Endothelial cell of hepatic sinusoid (primary cell): Measurements from ENCODE around the gene SIRT7.

Experiments used
- in situ Hi-C: cut with HindIII; loops from 2 replicates; pipeline ENCODE4 v1.10.0; 2017; ENCODE audit warnings: low sequenced_read_pairs

The SIRT7 gene

DNA sequence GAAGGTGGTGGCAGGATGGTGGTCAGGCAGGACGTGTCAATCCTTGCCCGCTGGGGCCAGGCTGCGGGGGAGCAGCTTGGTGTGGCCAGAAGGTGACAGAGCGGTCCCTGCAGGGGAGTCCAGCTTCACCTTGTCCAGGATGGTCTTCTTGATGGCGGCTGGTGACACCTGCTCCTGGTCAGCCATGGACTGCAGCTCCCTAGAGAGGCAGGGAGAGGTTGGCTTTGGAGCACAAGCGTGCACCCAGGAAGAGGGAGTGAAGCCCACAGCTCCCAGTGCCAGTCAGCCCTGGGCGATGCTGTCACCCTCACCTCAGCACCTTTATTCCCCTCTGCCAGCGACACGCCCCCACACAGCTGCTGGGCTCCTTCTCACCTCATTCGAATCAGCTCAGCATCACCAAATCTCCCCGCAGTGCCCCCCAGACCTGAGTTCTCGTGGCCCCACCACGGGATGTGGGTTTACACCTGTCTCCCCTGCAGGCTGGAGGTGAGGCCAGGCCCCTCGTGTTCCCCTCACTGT, 15.3 kb upstream of the SIRT7 start:
- in situ Hi-C loops = no loop called here

DNA sequence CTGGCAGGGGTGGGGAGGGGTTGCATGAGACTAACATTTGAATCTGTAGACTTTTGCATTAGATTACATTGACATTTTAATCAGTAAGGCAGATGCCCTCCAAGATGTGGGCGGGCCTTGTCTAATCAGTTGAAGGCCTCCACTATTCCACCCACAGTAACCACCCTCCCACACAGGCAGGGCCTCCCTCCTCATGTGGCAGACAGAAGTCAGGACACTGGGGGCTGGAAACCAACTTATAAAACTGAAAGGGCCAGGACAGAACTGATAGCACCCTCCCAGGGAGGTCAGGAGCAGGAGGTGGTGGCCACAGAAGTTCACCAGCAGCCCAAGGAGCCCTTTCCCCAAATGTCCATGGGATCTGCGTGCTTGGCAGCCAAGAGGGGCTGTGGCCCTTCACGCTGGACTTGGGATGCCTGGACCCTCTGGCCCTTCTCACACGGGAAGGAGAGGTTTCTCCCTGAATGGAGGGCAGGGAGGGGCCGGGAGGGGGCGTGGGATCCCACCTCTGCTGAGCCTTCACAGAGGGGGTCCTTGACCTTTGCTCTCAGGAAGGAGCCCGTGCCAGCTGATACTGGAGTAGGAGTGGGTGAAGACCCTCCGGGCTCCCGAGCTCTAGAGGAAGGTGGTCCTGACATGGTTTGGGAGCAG, 14.5 kb upstream of the SIRT7 start:
- in situ Hi-C loops = no loop called here

DNA sequence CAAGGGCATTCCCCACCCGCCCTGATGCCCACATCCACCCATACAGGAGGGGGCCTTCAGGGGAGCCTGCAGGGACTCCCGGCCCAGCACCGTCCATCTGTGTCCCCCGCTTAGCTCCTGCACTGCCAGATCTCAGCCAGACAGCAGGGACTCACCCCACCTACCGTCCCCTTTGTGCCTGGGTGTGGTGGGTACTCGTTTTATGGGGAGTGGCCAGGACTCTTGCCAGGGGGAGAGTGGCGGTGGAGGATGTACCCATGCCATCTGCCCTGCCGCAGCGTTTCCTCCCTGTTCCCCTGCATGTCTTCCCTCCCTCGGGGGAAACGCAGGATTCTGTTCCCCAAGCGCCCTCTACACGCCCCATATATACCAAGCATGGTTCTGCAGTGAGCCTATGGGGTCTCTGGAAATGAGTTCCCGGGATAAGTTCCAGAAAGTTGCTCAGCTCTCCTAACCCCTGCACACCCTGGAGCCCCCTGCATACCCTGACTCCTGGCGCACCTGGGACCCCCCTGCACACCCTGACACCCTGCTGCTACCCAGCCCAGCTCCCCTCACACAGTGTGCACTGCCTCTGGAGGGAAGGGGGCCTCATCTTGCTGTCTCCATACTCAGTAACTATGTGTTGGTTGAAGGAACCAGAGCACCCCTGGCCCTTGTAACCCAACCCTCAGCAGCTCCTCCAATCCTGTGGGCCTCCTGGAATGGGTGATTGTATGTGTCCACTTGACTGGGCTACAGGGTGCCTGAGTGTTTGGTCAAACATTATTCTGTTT, 13.8 kb upstream of the SIRT7 start:
- in situ Hi-C loops = no loop called here

DNA sequence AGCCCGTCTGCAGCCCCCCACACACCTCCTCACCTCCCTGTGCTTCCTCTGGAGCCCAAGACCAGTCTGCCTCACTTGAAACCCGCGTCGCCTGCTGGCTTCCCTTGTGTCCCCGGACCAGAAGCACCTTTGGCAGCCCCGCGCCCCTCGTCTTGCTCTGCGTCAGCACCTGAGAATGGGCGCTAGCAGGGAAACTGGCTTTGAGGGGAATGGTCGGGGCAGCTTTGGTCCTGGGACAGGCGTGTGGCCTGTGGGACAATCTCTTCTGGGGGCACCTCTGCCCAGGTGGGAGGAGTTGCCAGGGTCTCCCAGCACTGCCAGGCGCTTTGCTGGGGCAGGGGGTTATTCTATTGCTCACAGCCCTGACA, 13.2 kb upstream of the SIRT7 start:
- in situ Hi-C loops = no loop called here

DNA sequence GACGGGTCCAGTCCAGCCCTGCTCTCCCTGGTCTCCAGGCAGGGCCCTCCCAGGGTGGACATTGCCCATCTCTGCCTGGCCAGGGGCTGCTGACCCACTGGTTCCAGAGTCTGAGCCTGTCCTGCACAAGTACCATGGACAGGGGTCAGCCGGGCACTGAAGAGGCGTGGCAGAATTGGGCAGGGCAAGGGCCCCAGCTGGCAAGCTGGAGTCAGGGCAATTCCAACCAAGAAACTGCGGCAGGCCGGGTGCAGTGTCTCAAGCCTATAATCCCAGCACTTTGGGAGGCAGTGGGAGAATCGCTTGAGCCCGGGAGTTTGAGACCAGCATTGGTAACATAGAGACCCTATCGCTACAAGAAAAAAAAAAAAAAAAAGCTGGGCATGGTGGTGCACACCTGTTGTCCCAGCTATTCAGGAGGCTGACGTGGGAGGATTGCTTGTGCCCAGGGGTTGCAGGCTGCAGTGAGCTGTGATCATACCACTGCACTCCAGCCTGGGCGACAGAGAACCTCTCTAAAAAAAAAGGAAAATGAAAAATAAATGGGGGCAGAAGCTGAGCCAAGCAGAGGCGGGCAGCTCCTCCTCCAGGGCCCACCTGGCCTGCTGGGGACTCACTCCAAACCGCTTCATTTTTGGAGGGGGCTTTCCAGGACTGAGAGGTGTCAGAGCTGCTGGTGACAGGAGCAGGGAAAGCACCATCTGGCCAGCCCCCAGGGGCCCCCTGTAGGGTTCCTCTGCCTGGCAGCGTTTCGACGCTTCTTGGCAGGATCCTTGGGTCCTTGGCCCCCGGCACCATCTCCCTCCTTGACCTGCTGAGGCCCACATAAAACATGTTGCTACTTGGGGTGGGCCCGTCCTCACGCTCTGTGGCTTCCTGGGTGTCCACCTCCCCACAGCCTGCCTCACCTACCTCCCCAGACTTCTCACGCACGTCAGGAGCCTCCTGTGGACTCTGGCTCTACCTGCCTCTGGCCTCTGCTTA, 12.5 kb upstream of the SIRT7 start:
- in situ Hi-C loops = no loop called here

DNA sequence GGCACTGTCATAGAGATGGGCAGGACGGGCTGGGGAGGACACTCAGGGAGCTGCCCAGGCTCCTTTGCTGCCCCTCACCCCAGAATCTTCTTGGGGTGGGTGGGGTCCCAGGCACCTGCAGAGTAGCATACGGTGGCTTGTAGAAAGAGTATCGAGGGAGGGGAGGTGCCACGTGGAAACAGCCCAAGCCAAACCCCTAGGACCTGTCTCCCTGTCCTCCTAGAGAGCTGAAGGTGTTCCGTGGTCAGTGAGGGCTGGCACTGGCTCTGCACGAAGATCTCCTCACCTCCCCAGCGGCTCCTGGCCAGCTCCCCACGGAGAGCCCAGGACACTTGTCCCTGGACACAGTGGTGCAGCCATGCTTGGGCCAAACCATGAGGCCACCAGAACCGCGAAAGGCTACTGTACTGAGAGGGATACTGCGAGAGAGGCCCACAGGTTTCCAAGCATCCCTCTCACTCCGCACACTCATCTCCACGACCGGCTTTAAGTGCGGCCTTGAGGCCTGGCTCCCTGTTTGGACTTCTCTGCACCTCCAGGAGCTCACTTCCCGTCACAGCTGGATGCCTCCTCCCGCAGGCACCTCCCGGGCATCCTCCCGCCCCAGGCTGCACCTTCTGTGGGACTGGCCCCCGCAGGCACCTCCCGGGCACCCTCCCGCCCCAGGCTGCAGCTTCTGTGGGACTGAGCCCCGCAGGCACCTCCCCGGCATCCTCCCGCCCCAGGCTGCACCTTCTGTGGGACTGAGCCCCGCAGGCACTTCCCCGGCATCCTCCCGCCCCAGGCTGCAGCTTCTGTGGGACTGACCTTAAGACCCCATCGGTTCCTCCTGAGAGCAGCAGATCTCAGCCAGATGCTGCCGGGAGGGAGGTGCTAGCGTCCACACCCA, 11.5 kb upstream of the SIRT7 start:
- in situ Hi-C loops = no loop called here

DNA sequence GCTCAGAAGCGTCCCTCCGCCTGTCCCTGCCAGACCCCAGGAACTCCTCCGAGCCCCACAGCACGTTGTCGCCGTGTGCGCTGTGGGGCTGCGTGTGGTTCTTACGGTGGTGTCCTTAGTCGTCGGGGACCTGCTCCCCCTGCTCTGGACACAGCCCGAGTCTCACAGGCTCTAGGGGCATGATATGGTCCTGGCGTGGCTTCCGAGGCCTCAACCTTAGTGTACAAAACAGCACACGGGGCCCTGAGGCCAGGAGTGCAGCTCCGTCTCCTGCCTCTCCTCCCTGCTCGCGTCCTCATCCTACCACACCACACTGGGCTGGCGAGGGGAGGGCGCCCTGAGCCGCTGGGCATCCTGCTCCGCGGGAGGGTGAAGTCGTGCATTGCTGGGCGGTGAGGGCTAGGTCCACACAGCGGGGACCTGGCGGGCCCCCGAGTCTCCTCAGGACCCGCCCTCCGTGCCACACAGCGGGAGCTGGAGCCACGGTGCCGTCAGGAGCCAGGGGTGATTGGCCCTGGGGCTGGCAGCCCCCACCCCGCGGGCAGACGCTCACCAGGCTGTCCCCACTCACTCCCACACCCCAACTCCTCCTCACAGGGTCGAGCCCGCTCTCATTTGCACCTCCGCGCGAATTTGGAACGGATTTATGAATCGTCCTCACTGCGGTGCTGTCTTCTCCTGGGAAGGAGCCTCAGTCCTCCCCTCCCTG, 10.7 kb upstream of the SIRT7 start:
- in situ Hi-C loops = no loop called here

DNA sequence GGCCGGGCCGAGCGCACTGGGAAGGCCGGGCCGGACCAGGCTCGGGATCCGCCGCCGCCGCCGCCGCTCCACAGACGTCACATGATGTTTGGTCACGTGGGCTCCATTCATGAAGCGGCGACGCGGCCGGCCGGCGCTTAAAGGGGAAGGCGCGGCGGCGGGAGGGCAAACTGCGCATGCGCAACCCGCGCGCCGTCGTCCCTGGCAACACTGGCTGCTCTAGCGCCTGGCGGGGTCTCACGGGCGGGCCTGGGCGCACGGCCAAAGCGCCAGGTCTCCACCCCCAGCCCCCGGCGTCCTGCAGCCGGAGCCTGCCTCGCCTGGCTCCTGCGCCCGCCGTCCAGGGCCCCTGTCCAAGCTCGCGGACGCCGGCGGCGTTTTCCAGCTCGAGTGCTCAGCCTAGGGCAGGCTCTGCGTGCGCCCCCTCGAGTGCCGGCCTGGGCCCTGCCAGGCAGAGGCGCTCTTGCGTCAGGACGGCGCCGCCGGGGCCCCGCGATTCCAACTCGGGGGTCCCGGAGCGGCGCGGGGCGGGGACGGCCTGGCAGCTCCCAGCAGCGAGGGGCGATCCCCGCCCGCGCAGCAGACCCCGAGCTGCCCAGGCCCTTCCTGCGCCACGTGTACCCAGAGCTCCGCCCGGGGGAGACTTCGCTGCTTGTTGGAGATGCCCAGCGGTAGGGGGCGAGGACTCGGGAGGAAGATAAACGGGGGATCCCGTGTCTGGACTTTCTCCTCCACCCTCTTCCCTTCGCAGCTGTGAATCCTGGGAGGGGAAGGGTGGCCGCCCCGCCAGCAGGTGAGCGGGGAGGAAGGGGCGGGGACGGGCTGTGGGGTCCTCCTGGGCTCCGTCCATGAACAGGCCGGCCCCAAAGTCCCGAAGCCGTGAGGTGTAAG, 9.9 kb upstream of the SIRT7 start, which contains the start of gene MAFG:
Gene MAFG, minus strand, starts transcription at position 83 of the 891 bp plus-strand sequence. CDS start 4,550 bp downstream, outside the sequence.
- in situ Hi-C loops = no loop called here

DNA sequence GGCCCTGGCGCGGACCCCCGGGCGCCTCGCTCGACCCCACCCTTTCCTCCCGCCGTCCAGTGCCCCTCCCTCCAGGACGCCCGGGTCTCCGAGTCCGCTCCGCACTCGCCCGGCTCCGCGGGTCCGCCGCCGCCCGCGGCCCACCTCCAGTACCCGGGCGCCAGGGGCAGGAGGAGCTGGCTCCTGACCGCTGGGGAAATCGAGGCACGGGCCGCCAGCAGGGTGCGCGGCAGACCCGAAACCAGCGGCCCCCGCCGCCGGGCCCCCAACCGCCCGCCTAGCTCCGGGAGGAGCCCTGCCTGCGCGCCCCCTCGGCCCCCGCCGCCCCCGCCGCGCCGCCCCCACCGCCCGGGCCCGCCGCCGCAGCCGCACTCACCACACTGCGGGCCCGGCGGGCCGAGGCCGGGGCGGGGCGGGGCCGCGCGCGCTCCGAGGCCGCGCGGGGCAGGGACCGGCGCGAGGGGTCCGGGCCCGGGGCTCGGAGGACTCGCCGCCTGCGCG, 9.2 kb upstream of the SIRT7 start:
- in situ Hi-C loops = no loop called here

DNA sequence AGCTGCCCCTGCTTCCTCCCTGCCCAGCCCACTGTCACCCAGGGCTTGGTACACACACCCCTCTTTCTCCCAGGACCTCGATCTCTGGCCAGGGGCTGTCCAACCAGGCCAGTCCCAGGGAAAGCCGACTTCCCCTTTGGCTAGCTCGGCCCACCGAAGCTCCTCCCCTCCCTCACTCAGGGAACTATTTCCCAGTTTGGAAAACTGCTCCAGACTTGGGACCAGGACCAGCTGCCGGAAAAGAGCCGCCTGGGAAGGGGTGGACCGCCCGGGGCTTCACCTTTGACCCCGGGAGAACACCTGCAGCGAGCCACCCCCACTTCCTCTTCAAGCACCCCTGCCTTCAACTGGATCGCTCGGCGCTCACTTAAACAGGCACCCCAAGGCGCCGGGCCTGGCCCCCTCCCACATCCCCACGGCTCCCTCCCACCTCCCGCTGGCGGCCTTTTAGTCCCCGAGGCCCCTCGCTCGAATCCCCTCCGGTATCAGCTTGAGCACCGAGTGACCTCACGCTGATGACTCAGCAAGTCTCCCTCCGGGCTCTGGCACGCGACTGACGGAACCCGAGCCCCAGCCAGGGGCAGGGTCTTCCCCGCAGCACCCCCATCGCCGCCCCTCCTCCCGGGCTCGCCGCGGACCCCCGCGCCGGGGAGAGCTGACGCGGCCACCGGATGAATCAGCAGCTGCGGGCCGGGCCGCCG, 8.6 kb upstream of the SIRT7 start:
- in situ Hi-C loops = no loop called here

DNA sequence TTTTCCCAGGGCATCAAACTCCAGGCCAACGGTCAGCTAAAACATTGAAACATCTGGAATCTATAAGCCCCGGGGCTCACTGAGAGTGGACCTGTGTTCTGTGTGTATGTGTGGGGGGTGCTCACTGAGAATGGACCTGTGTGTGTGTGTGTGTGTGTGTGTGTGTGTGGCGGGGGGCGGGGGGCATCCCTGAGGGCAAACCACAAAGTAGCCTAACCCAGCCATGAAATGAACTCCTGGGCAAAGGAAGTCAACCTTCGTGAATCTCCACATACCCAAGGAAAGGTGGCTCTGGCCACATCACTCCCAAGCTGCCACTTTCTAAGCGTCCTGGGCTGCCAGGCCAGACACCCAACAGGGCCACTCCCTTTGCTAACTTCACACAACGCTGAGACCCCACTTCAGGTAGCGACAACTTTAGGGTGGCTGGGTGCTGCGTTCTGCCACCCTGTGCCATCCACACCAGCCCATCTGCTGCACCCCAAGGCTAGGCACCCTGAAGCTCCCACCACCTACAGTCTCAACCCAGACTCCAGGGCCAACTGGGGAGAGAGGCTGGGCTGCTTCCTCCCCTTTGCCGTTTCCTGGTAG, 8.0 kb upstream of the SIRT7 start:
- in situ Hi-C loops = no loop called here

DNA sequence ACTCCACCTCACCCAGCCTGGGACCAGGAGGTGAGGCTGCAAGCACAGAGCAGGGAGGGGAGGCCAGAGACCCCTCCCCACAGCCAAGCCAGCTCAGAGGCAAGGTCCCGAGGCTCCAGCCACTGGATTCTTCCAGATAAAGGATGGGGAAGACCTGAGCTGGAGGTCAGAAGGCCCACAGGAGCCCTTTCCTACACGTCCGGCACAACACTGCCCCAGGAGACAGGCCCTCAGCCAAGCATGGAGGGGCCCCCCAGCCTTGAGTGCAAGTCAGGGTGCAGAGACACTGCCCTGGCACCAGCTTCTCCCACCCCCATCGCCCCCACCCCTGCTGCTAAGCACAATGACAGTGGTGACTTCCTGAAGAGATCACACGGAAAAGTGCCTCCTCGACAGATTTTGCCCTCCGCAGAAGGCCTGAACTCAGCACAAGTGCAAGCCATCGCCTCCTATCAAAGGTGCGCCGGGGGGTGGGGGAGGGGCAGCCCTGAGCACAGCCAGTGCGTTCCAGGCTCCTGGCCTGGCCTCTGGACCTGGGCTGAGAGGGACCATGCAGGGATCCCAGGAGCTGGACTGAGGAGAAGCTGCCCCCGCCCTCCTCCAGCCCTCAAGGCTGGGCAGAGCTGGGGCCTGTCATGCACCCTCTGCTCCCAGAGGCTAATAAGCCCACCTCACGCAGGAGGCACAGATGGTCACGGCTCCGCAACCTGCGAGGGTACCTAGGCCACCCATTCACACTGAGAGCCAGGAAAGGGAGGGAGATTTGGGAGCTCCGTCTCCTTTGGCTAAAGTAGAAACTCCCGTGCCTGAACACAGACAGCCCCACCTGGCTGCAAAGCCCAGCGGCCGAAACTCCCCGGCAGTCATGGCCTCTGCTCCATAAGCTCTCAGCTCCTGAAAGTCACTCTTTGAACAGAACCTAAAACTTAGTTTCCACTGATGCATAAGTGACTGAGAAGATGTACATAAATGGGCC, 6.9 kb upstream of the SIRT7 start:
- in situ Hi-C loops = no loop called here

DNA sequence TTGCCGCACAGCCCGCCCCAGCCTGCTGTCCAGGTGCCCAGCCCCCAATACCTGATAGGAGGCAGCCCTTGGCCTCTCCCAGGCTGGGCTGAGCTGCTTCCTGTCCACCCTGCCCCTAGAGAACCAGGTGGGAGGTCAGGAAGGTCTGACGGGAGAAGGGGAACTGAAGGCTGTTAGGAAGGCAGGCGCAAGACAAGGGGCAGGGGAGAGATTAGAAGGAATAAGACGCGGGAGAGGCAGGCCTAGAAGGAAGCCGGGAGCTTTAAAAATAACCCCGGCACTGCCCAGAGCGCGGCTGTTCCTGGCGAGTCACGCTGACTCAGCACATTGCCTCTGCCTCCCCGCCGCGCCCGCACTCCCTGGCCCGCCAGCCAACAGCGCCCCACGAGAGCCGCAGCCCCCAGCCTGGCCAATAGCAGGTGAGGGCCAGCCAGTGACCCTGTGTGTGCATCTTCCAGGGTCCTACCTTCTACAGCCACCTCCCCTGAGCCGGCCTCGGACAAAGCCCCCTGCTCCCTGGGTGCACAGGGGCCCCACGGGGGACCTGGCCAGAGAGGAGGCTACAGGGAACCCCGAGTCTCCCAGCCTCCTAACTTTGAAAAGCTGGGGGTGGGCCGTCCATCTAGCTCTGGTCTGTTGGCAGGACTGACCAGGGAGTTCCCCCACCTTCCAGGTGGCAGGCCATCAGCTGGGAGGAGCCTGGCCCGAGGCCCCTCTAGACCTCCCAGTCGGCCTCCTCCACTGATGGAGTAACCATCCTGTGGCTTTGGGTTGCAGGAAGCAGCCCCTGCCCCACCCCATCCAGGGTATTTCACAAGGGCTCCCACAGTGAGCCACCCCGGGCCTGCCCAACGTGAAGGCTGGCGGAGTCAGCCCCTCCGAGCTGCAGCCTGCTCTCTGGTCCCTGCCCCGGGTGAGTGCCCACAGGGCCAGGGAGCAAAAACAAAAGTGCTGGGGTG, 5.6 kb upstream of the SIRT7 start:
- in situ Hi-C loops = no loop called here

DNA sequence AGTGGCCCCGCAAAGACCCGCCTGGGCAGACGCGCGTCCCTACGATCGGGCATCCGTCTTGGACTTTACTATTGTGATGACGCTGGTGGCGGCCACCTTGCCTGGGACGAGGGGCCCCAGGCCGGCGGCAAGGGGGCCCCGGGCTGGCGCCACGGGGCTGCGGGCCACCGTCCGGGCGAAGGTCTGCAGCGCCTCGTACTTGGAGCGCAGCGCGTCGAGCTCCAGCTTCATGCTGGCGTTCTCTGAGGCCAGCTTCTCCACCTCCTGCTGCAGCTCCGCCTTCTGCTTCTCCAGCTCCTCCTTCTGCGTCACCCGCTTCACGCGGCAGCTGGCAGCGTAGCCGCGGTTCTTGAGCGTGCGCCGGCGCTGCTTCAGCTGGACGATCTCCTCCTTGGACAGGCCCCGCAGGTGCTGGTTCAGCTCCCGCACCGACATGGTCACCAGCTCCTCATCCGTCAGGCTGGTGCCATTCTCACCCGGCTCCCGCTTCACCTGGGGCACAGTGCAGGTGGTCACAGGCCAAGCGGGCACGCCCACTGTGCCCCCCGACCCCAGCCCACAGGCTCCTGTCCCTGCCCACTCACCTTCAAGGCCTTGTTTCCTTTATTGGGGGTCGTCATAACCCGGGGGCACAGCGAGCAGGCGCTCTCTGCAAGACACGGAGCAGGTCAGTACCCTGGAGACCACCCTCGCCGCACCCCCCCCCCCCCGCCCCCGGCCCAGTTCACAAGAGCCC, 4.8 kb upstream of the SIRT7 start:
- in situ Hi-C loops = no loop called here
